ENCODE data around the gene GATA1. TPM values are rescaled to one million over a fixed set of nuclear protein-coding genes. Genes with fewer than 3 reads are reported as not detected.

The GATA1 gene
- total RNA-seq, 1 experiment from 2014 or later, result not detected

DNA sequence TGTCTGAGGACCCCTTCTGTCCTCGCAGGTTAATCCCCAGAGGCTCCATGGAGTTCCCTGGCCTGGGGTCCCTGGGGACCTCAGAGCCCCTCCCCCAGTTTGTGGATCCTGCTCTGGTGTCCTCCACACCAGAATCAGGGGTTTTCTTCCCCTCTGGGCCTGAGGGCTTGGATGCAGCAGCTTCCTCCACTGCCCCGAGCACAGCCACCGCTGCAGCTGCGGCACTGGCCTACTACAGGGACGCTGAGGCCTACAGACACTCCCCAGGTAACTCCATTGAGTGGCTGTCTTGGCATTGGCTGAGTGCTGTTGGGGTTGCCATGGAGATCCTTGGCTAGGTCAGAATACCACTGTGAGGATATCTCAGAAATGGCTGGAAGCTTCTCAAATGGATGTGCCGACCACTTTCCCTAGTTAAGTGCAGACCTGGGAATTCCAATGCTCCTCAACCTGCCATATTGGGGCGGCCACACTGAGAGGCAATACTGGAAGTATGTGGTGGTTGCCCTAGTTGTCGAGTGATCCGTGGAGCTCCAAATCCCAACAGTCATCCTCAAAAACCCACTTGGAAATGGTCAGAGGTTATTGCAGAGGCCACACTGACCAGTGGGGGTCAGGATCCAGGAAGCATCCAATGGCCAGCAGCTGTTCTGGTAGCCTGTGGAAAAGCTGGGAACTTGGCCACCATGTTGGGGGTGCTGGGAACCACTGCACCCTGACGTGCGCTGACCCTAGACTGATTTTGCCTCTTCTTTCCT lies 4.9 kb downstream of the GATA1 start:
- H3K27me3 ChIP-seq (ENCODE audit: control insufficient read depth, insufficient read depth, low read length), result no peaks in the 10 kb centered on the region
- no peak overlapping the region for H3K4me3 ChIP-seq (ENCODE audit: insufficient read depth, low read depth, low read length)
- no peak for DNase-seq
- H3K36me3 ChIP-seq (replicated peaks; ENCODE audit: control insufficient read depth, insufficient read depth, low read length), result no peaks in the 10 kb centered on the region

DNA sequence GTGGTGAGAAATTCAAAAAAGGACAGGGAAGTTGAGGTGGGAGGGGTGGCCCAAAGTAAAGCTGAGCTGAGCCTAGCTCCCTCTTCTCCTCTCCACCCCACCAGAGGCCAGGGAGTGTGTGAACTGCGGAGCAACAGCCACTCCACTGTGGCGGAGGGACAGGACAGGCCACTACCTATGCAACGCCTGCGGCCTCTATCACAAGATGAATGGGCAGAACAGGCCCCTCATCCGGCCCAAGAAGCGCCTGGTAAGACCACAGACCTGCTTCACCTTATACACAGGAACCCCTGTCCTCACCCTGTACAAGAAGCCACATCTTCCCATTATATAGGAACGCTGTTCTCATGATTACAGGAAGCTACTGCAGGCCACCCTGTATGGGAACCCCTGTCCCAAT lies 5.8 kb downstream of the GATA1 start:
- H3K27me3 ChIP-seq (ENCODE audit: control insufficient read depth, insufficient read depth, low read length), result no peaks in the 10 kb centered on the region
- no peaks in the 10 kb centered on the region for H3K36me3 ChIP-seq (replicated peaks; ENCODE audit: control insufficient read depth, insufficient read depth, low read length)
- H3K4me3 ChIP-seq (ENCODE audit: insufficient read depth, low read depth, low read length), result no peak overlapping the region
- DNase-seq, result no peak

DNA sequence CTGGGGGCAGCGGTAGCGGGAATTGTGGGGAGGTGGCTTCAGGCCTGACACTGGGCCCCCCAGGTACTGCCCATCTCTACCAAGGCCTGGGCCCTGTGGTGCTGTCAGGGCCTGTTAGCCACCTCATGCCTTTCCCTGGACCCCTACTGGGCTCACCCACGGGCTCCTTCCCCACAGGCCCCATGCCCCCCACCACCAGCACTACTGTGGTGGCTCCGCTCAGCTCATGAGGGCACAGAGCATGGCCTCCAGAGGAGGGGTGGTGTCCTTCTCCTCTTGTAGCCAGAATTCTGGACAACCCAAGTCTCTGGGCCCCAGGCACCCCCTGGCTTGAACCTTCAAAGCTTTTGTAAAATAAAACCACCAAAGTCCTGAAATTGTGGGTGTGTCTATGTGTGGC lies 7.5 kb downstream of the GATA1 start:
- no peak for DNase-seq
- Histone ChIP-seq H3K27me3 (ENCODE audit: control insufficient read depth, insufficient read depth, low read length) (no peaks in the 10 kb centered on the region), H3K36me3 (replicated peaks; ENCODE audit: control insufficient read depth, insufficient read depth, low read length) (no peaks in the 10 kb centered on the region), H3K4me3 (ENCODE audit: insufficient read depth, low read depth, low read length) (no peak overlapping the region)

DNA sequence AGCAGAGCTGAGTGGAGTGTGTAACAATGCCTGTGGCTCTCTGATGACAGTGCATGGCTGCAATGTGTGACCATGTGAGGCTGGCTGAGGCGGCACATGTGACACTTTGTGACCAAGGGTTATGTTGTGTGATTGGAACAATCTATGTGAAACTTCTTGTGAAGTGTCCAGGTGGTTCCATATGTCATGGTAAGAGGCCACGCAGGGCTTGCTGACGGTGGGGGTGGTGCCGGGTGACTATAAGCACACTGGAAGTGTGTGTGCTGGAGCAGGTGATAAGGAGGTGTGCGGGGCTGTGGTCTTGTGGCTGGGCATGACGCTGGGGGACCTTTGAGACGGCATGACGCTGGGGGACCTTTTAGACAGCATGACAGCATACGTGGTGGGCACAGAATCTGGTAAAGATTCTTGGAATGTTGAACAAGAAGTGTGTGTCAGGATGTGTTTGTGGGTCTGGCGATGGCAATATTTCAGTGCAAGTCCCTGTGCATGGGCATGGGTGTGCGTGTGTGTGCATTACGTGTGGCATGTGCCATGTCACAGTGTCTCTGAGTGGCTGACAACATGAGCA lies 8.0 kb downstream of the GATA1 start:
- Histone ChIP-seq H3K27me3 (ENCODE audit: control insufficient read depth, insufficient read depth, low read length) (no peaks in the 10 kb centered on the region), H3K36me3 (replicated peaks; ENCODE audit: control insufficient read depth, insufficient read depth, low read length) (no peaks in the 10 kb centered on the region), H3K4me3 (ENCODE audit: insufficient read depth, low read depth, low read length) (no peak overlapping the region)
- no peak for DNase-seq

DNA sequence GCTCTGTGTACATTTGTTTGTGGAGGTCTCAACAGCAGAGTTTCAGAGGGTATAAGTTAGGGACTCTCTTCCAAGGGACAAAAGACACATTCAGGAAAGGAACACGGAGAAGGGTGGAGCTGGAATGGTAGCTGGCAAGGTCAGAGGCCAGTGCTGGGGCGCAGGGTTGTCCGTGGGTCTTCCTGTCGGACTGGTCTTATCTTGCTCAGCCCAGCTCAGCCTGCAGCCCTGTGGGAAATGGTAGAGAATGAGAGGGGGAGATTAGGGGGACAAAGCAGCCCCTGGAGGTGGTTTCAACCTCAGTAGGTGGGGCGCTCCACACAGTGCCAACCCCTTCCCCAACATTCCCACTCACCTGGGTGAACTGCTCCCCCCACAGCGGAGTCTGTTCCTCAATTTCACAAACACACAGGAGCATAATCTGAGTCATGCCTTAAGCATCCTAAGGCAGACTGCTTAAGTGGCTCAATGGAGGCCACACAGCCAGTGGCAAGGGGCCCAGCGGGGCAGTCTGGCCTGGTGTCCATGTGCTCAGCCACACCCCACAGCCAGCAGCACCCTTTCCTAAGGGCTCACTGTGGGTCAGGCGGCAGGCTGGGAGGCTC lies 8.6 kb downstream of the GATA1 start:
- Histone ChIP-seq H3K4me3 (ENCODE audit: insufficient read depth, low read depth, low read length) (no peak overlapping the region), H3K27me3 (ENCODE audit: control insufficient read depth, insufficient read depth, low read length) (no peaks in the 10 kb centered on the region), H3K36me3 (replicated peaks; ENCODE audit: control insufficient read depth, insufficient read depth, low read length) (no peaks in the 10 kb centered on the region)
- DNase-seq, result no peak

DNA sequence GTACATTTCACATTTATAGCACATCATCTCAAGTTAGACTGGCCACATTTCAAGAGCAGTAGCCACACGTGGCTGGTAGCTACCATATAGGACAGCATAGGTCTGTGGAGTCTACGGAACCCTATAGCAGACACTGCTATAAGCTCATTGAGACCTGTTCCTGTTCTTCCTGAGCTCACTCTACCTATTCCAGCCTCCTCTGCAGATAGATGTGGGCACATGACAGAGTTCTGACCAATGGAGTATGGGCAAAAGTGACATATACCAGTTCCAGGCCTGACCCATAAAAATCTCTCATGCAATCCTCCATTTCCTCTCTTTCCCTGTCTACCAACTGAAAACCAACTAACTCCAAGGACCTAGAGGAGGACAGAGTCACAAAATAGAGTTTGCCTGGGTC lies 11.9 kb downstream of the GATA1 start:
- Histone ChIP-seq H3K36me3 (replicated peaks; ENCODE audit: control insufficient read depth, insufficient read depth, low read length) (no peaks in the 10 kb centered on the region; the same call in 1 of the 2 replicates), H3K27me3 (ENCODE audit: control insufficient read depth, insufficient read depth, low read length) (no peaks in the 10 kb centered on the region), H3K4me3 (ENCODE audit: insufficient read depth, low read depth, low read length) (no peak overlapping the region)
- no peak for DNase-seq

DNA sequence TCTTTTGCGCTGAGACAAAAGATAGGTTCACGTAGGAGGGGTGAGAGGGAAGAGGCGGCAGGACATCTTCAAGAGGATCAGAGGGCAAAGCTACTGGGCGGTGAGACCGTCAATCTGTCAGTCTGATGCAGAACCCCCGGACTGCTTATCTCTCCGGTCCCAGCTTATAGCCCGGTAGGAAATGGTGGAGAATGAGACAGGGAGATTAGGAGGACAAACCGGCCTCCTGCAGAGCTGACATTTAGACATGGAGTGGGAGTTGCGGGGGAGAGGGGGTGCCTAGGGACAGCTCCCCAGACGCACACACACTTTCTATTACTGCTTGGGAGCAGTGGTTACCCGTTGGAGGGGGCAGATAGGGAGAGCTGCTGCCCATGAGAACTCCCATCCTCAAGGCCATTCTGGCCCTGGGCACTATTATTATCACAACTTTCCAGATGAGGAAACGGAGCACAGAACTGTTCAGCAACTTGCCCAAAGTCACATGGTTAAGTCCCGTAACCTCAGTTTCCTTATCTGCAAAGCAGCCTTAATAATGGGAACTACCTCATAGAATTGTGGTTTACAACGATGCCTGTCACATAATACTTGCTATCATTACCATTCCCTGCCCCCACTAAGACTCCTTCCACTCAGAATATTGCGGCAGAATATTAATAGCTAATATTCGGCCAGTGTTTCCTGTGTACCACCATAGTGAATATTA lies 14.3 kb downstream of the GATA1 start:
- peaks cover 2% of the 10 kb centered on the region for H3K36me3 ChIP-seq (replicated peaks; ENCODE audit: control insufficient read depth, insufficient read depth, low read length)
- H3K27me3 ChIP-seq (ENCODE audit: control insufficient read depth, insufficient read depth, low read length), result no peaks in the 10 kb centered on the region
- H3K4me3 ChIP-seq (ENCODE audit: insufficient read depth, low read depth, low read length), result peak overlapping the region; percentile 50
- no peak for DNase-seq

DNA sequence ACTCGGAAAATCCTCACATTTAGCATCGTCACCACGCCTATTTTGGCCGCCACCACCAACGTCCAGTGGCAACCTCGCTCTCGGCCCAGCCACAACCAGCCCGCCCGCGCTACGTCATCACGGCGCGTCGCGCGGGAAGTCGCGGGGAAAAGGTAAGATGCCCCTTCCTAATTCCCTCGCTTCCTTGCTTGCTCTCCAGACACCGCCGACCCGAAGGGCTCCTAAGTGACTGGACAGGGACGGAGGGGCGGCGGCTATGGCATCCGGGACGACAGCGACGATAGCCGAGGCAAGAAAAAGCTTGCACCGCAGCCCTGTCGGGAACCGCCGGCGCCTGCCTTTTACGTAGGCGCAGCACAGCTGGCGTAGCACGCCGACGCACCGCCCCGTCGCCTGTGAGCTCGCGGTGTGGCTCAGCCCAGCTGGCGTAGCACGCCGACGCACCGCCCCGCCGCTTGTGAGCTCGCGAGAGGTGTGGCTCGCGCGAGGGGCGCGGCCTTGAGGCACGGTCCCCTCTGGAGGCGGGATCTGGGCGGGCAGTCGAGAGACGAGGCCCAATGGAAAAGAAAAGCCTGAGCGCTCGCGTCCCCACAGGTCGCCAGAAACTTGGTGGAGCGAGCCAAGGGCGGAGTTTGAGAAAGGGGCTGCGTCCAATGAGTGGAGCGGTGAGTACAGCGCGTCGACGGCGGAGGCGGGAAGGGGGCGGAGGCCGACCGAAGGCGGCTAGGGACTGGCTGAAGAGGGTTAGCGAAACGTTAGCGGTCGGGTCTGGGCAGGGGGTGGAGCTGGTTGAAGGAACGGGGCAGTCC lies 15.1 kb downstream of the GATA1 start, which contains the start of gene HDAC6:
Gene HDAC6, plus strand, starts transcription at position 788 of the 809 bp plus-strand sequence. CDS start 626 bp downstream, outside the sequence.
- Histone ChIP-seq H3K36me3 (replicated peaks; ENCODE audit: control insufficient read depth, insufficient read depth, low read length) (peaks cover 2% of the 10 kb centered on the region), H3K27me3 (ENCODE audit: control insufficient read depth, insufficient read depth, low read length) (no peaks in the 10 kb centered on the region), H3K4me3 (ENCODE audit: insufficient read depth, low read depth, low read length) (peak within 1 kb of the TSS; percentile 59)
- peak; percentile 95 for DNase-seq

DNA sequence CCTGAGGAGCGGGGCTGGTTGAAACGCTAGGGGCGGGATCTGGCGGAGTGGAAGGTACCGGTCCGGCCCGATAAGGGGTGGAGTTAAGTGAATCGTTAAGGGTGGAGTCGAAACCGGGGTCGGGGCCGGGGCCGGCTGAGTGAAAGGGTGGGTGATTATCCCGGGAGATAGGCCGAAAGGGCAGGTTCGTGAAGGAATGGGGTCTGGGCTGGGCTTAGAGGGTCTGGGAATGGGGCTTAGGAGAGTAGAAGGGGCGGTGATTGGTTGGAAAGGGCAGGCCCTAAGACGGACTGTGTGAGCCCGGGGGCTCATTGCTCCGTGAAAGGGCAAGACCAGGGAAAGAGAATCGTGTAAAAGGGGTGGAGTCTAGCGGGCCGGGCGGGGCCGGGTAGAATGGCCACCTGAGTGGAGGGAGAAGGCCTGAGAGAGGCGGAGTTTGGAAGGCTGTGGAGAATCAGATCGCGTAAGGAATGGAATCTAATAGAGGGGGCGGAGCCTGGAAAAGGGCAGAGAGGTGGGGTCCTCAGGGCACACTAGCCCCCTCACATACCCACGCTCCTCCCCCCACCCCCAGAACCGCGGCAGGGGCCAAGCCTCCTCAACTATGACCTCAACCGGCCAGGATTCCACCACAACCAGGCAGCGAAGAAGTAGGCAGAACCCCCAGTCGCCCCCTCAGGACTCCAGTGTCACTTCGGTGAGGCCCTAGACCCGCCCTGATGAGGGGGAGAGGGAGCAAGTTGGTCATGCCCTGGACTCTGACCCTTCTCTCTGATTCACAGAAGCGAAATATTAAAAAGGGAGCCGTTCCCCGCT lies 15.9 kb downstream of the GATA1 start:
- peak overlapping the region; percentile 59 for H3K4me3 ChIP-seq (ENCODE audit: insufficient read depth, low read depth, low read length)
- DNase-seq, result peak; percentile 88
- H3K36me3 ChIP-seq (replicated peaks; ENCODE audit: control insufficient read depth, insufficient read depth, low read length), result peaks cover 2% of the 10 kb centered on the region
- no peaks in the 10 kb centered on the region for H3K27me3 ChIP-seq (ENCODE audit: control insufficient read depth, insufficient read depth, low read length)

DNA sequence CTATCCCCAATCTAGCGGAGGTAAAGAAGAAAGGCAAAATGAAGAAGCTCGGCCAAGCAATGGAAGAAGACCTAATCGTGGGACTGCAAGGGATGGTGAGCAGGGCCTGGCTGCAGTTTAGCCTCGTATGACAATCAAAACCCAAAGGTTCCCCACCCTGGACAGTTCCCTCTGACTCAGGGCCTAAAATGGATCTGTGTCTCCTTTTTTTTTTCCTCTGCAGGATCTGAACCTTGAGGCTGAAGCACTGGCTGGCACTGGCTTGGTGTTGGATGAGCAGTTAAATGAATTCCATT lies 16.5 kb downstream of the GATA1 start:
- H3K36me3 ChIP-seq (replicated peaks; ENCODE audit: control insufficient read depth, insufficient read depth, low read length), result peaks cover 2% of the 10 kb centered on the region
- H3K4me3 ChIP-seq (ENCODE audit: insufficient read depth, low read depth, low read length), result peak overlapping the region; percentile 59
- DNase-seq, result no peak

DNA sequence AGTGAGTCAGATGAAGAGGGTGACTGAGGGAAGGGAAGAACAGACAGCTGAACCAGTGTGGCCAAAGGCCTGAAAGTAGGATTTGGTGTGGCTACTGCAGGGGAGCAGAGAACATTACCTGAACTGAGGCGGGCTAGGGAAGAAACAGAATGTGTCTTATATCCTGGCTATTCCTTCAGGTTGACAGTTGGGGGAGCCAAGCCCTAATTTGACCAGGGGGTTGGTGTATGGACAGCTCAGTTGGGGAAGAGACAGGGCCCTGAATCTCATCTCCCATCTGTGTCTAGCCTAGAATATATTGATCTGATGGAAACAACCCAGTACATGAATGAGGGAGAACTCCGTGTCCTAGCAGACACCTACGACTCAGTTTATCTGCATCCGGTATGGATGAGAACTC lies 19.7 kb downstream of the GATA1 start:
- no peak overlapping the region for H3K4me3 ChIP-seq (ENCODE audit: insufficient read depth, low read depth, low read length)
- H3K27me3 ChIP-seq (ENCODE audit: control insufficient read depth, insufficient read depth, low read length), result no peaks in the 10 kb centered on the region
- DNase-seq, result no peak
- H3K36me3 ChIP-seq (replicated peaks; ENCODE audit: control insufficient read depth, insufficient read depth, low read length), result peaks cover 2% of the 10 kb centered on the region

More for the DNA sequence above, 16.5 kb downstream of the GATA1 start:
- no peaks in the 10 kb centered on the region for H3K27me3 ChIP-seq (ENCODE audit: control insufficient read depth, insufficient read depth, low read length)

DNA sequence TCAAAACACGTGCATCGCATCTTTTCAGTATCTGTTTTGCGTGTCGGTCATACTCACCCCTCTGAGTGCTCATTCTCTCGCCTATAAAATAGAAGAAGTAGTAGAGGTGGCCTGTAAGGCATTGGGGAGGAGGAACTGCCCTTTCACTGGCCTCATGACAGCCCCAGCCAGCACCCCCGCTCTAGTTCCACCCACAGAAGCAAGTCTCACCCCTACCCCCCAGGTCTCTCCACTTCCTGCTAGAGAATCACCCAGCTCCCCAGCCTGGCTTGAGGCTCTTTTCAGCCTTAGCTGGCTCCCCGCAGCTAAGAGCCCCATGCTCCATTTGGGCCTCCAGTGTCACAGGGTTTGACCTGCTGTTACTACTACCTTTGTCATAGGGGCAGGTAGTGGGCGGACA lies 27.3 kb downstream of the GATA1 start:
- no peaks in the 10 kb centered on the region for H3K27me3 ChIP-seq (ENCODE audit: control insufficient read depth, insufficient read depth, low read length)
- DNase-seq, result no peak
- H3K4me3 ChIP-seq (ENCODE audit: insufficient read depth, low read depth, low read length), result no peak overlapping the region
- no peaks in the 10 kb centered on the region; the same call in none of the 2 replicates for H3K36me3 ChIP-seq (replicated peaks; ENCODE audit: control insufficient read depth, insufficient read depth, low read length)

DNA sequence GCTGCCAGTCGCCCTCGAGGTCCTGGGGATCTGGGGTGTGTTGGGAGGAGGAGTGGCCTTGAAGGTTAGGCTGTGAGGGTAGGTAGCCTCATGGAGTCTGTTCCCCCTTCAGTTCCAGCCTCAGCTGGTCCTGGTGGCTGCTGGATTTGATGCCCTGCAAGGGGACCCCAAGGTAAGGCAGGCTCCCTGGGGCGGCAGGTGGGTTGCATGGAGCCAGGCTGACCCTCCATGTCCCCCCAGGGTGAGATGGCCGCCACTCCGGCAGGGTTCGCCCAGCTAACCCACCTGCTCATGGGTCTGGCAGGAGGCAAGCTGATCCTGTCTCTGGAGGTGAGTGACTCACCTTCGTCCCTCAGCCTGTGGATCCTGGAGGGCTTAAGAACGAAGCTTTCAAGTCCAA lies 28.3 kb downstream of the GATA1 start:
- no peak for DNase-seq
- no peaks in the 10 kb centered on the region; the same call in none of the 2 replicates for H3K36me3 ChIP-seq (replicated peaks; ENCODE audit: control insufficient read depth, insufficient read depth, low read length)
- H3K4me3 ChIP-seq (ENCODE audit: insufficient read depth, low read depth, low read length), result no peak overlapping the region
- H3K27me3 ChIP-seq (ENCODE audit: control insufficient read depth, insufficient read depth, low read length), result no peaks in the 10 kb centered on the region
